Activated CD4-positive, alpha-beta memory T cell treated with anti-CD3 and anti-CD28 coated beads for 36 hours (primary cell): ENCODE measurements around the gene SRF. TPM values are rescaled to one million over a fixed set of nuclear protein-coding genes. Genes with fewer than 3 reads are reported as not detected.
"Not testable (repeated sequence)": the region's sequence is repeated elsewhere in the genome, so short reads cannot be mapped to it uniquely, and the experiment has no call there.

ENCODE experiments used
- CTCF ChIA-PET: fragments of 350-600 bp; sonication (Branson Sonifier 250); formaldehyde crosslinking; loops from one replicate; lab custom pipeline; 2021; ENCODE audit warnings: antibody characterized with exemption, inconsistent platforms; lab: Charles Lee
- POLR2A ChIA-PET: fragments of 350-600 bp; sonication (Branson Sonifier 250); formaldehyde crosslinking; loops from one replicate; lab custom pipeline; 2021; ENCODE audit warnings: antibody characterized with exemption; lab: Charles Lee
- DNase-seq: peaks from one replicate; pipeline ENCODE4 v3.0.0-alpha.2; 2020
- H3K27ac Mint-ChIP-seq: one replicate; pipeline ENCODE4 v1.8.0; 2021; ENCODE audit warnings: mixed read lengths
- H3K27me3 Mint-ChIP-seq: one replicate; pipeline ENCODE4 v1.8.0; 2021; ENCODE audit warnings: mixed read lengths
- H3K36me3 Mint-ChIP-seq: one replicate; pipeline ENCODE4 v1.8.0; 2021; ENCODE audit warnings: mixed read lengths
- H3K4me1 Mint-ChIP-seq: one replicate; pipeline ENCODE4 v1.8.0; 2021; ENCODE audit warnings: low read depth, mixed read lengths
- H3K4me3 Mint-ChIP-seq: one replicate; pipeline ENCODE4 v1.8.0; 2021; ENCODE audit warnings: mild to moderate bottlenecking, mixed read lengths
- H3K9me3 Mint-ChIP-seq: one replicate; pipeline ENCODE4 v1.8.0; 2021; ENCODE audit warnings: mixed read lengths
- intact Hi-C: fragments of 100-400 bp; cut with micrococcal nuclease; formaldehyde crosslinking; loops from one replicate; pipeline ENCODE4 v1.15.1; 2023
- total RNA-seq, 2 experiments: library from RNA; stranded (reverse); gene quantifications; one replicate each; pipeline ENCODE4 v1.2.3, GENCODE V29; 2021

SRF gene
- total RNA-seq, 2 experiments from 2014 or later, result 40.5 to 40.8 TPM

GRCh38 chr6:43131379-43131778, 39.7 kb upstream of the SRF start:
- H3K27ac Mint-ChIP-seq, H3K4me3 Mint-ChIP-seq, H3K4me1 Mint-ChIP-seq, H3K9me3 Mint-ChIP-seq, DNase-seq, POLR2A ChIA-PET, H3K27me3 Mint-ChIP-seq, intact Hi-C loops, H3K36me3 Mint-ChIP-seq: not testable (repeated sequence)
- CTCF ChIA-PET, result interaction anchor here (0.6 to 1.3 kb wide), 2 partner anchors 12 to 230 kb away, joined by 4 read pairs; no protein-coding TSS in a partner anchor

GRCh38 chr6:43138267-43138666, 32.8 kb upstream of the SRF start:
- CTCF ChIA-PET, result no interaction called here
- Mint-ChIP-seq H3K27me3 (no peaks in the 10 kb centered on the region), H3K4me3 (no peak overlapping the region), H3K36me3 (no peaks in the 10 kb centered on the region), H3K4me1 (peaks cover 1% of the 10 kb centered on the region), H3K9me3 (no peaks in the 10 kb centered on the region), H3K27ac (no peak overlapping the region)
- intact Hi-C loops, result no loop called here
- no peak for DNase-seq
- POLR2A ChIA-PET, result no interaction called here

DNA sequence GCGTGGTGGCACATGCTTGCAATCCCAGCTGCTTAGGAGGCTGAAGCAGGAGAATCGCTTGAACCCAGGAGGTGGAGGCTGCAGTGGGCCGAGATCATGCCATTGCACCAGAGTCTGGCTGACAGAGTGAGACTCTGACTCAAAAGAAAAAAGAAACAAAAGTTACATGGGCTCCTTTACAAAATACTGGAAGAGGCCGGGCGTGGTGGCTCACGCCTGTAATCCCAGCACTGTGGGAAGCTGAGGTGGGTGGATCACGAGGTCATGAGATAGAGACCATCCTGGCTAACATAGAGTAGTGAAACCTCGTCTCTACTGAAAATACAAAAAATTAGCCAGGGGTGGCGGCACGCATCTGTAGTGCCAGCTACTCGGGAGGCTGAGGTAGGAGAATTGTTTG, 31.1 kb upstream of the SRF start:
- H3K4me3 Mint-ChIP-seq, H3K4me1 Mint-ChIP-seq, H3K36me3 Mint-ChIP-seq, H3K27me3 Mint-ChIP-seq, DNase-seq, CTCF ChIA-PET, POLR2A ChIA-PET, H3K27ac Mint-ChIP-seq, H3K9me3 Mint-ChIP-seq: not testable (repeated sequence)
- intact Hi-C loops, result loop anchor here (5.0 kb wide), 1 partner anchor 83 kb away; the partner anchor contains the start of genes KLC4 and MRPL2

- no peaks in the 10 kb centered on the region for H3K36me3 Mint-ChIP-seq
These were observed 29.4 kb upstream of the SRF start for GRCh38 chr6:43141644-43142043.

GRCh38 chr6:43142101-43142500, 29.0 kb upstream of the SRF start:
- CTCF ChIA-PET, result interaction anchor here (1.0 to 3.4 kb wide), 6 partner anchors 72 to 252 kb away, joined by 3 to 36 read pairs (median 18); partner anchors contain the start of gene CNPY3
- no peaks in the 10 kb centered on the region for H3K27me3 Mint-ChIP-seq
- POLR2A ChIA-PET, result no interaction called here
- no peak overlapping the region for H3K4me3 Mint-ChIP-seq
- H3K27ac Mint-ChIP-seq, result no peak overlapping the region
- intact Hi-C loops, result loop anchor here (2.0 to 5.0 kb wide), 2 partner anchors 71 to 85 kb away; partner anchors contain the start of genes KLC4 and MRPL2
- H3K4me1 Mint-ChIP-seq, result peaks cover 7% of the 10 kb centered on the region
- no peak for DNase-seq
- H3K9me3 Mint-ChIP-seq, result no peaks in the 10 kb centered on the region
- H3K36me3 Mint-ChIP-seq, result no peaks in the 10 kb centered on the region

More at GRCh38 chr6:43141644-43142043, 29.4 kb upstream of the SRF start:
- Mint-ChIP-seq H3K4me3 (no peak overlapping the region), H3K27ac (no peak overlapping the region), H3K27me3 (no peaks in the 10 kb centered on the region), H3K4me1 (peaks cover 7% of the 10 kb centered on the region), H3K9me3 (no peaks in the 10 kb centered on the region)
- POLR2A ChIA-PET, result no interaction called here
- CTCF ChIA-PET, result interaction anchor here (3.4 kb wide), 1 partner anchor 71 kb away, joined by 35 read pairs; no protein-coding TSS in a partner anchor
- intact Hi-C loops, result loop anchor here (2.0 to 5.0 kb wide), 2 partner anchors 71 to 84 kb away; partner anchors contain the start of genes KLC4 and MRPL2
- DNase-seq, result no peak

DNA sequence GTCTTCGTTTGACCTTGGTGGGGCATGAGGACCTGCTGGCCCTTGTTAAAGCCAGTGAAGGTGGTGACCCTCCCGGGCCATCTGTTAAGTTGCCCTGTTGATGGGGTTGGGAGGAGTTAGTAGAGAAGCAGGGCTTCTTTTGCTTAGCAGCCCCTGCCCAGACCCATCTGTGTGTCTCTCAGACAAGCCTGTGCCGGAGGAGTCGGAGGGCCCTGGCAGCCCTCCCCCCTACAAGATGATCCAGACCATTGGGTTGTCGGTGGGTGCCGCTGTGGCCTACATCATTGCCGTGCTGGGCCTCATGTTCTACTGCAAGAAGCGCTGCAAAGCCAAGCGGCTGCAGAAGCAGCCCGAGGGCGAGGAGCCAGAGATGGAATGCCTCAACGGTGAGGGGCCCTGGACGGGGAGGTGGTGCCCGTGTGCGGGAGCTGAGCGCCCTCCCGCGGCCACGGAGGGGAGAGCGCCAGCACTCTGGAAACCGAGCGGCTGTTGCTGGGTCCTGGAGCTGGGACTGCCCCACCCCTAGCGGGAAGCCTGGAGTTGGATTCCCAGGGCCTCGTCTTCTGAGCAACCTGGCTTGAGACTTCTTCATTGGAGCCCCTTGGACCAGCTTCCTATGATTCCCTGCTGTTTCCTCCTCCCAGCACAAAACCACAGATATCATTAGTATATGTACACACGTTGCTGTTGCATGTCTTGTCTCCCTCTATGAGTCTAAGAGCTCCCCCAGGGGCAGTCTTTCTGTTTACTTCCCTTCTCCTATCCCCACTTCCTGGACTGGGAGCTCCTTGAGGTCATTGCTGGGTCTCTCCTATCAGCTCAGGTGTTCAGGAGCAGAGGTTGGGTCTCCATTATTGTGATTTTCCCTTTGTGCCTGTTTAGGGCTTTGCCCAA, 27.6 kb upstream of the SRF start:
- CTCF ChIA-PET, result interaction anchor here (0.6 to 3.4 kb wide), 69 partner anchors 9 to 508 kb away, joined by 3 to 36 read pairs (median 4); partner anchors contain the start of genes CNPY3, CUL7, DNPH1 and GNMT
- no peaks in the 10 kb centered on the region for H3K9me3 Mint-ChIP-seq
- no peaks in the 10 kb centered on the region for H3K27me3 Mint-ChIP-seq
- DNase-seq, result peak; percentile 87
- no peaks in the 10 kb centered on the region for H3K36me3 Mint-ChIP-seq
- no peak overlapping the region for H3K27ac Mint-ChIP-seq
- POLR2A ChIA-PET, result interaction anchor here (1.6 kb wide), 1 partner anchor 214 kb away, joined by 3 read pairs; the partner anchor contains the start of gene CNPY3
- peaks cover 7% of the 10 kb centered on the region for H3K4me1 Mint-ChIP-seq
- intact Hi-C loops, result loop anchor here (1.0 to 5.0 kb wide), 3 partner anchors 73 to 242 kb away; partner anchors contain the start of genes KLC4 and MRPL2
- H3K4me3 Mint-ChIP-seq, result no peak overlapping the region

- ChIA-PET POLR2A (no interaction called here), CTCF (interaction anchor here (1.2 to 3.2 kb wide), 3 partner anchors 45 to 244 kb away, joined by 3 to 28 read pairs (median 3); no protein-coding TSS in a partner anchor)
- no peak for DNase-seq
- Mint-ChIP-seq H3K27me3 (no peaks in the 10 kb centered on the region), H3K27ac (no peak overlapping the region), H3K4me3 (no peak overlapping the region), H3K9me3 (no peaks in the 10 kb centered on the region), H3K4me1 (peaks cover 7% of the 10 kb centered on the region), H3K36me3 (no peaks in the 10 kb centered on the region)
- intact Hi-C loops, result loop anchor here (5.0 kb wide), 1 partner anchor 88 kb away; the partner anchor contains the start of genes KLC4 and MRPL2
These were observed 26.2 kb upstream of the SRF start for GRCh38 chr6:43144879-43145278.

DNA sequence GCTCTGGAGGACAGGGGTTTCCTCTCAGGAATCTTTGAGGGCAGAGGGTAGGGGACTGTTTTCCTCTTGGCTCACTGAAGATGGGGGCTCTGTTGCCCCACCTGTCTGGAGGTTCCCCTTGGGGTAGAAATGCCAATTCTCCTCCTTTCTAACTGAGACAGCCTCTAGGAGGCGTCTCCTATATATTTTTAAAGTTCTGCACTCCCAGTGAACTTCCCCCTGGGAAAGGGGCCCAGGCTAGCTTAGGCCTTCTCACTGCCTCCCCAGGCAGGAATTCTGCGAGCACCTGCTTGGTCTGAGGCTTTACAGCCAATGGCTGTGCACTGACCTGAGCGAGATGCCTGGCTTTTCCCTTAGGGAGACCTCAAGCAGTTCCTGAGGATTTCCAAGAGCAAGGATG, 24.8 kb upstream of the SRF start:
- POLR2A ChIA-PET, result no interaction called here
- Mint-ChIP-seq H3K4me3 (no peak overlapping the region), H3K9me3 (no peaks in the 10 kb centered on the region), H3K36me3 (no peaks in the 10 kb centered on the region), H3K27ac (no peak overlapping the region), H3K4me1 (peaks cover 7% of the 10 kb centered on the region), H3K27me3 (no peaks in the 10 kb centered on the region)
- DNase-seq, result no peak
- CTCF ChIA-PET, result interaction anchor here (0.8 kb wide), 1 partner anchor 86 kb away, joined by 3 read pairs; the partner anchor contains the start of gene KLC4
- intact Hi-C loops, result no loop called here

GRCh38 chr6:43146709-43147688, 24.1 kb upstream of the SRF start:
- Mint-ChIP-seq H3K27me3 (no peaks in the 10 kb centered on the region), H3K4me3 (no peak overlapping the region), H3K27ac (no peak overlapping the region), H3K9me3 (no peaks in the 10 kb centered on the region), H3K4me1 (peaks cover 7% of the 10 kb centered on the region), H3K36me3 (no peaks in the 10 kb centered on the region)
- no peak for DNase-seq
- intact Hi-C loops, result no loop called here
- POLR2A ChIA-PET, result no interaction called here
- CTCF ChIA-PET, result interaction anchor here (1.0 to 1.1 kb wide), 2 partner anchors 9 to 187 kb away, joined by 3 to 5 read pairs; no protein-coding TSS in a partner anchor

GRCh38 chr6:43147691-43148477, 23.2 kb upstream of the SRF start:
- Mint-ChIP-seq H3K4me1 (peaks cover 7% of the 10 kb centered on the region), H3K27me3 (no peaks in the 10 kb centered on the region), H3K36me3 (no peaks in the 10 kb centered on the region), H3K9me3 (no peaks in the 10 kb centered on the region), H3K27ac (no peak overlapping the region), H3K4me3 (no peak overlapping the region)
- intact Hi-C loops, result no loop called here
- ChIA-PET CTCF (interaction anchor here (1.0 to 1.1 kb wide), 2 partner anchors 8 to 186 kb away, joined by 3 to 5 read pairs; no protein-coding TSS in a partner anchor), POLR2A (no interaction called here)
- DNase-seq, result no peak
